HG02884 (cell line): ENCODE results near the gene EVX1.

Source experiments
- ATAC-seq: cut with Tn5 transposase; IDR thresholded peaks from one replicate; pipeline ENCODE4 v1.9.1; 2021; ENCODE audit warnings: mild to moderate bottlenecking, moderate library complexity; ENCODE audit not compliant: unreplicated experiment

The EVX1 gene

DNA sequence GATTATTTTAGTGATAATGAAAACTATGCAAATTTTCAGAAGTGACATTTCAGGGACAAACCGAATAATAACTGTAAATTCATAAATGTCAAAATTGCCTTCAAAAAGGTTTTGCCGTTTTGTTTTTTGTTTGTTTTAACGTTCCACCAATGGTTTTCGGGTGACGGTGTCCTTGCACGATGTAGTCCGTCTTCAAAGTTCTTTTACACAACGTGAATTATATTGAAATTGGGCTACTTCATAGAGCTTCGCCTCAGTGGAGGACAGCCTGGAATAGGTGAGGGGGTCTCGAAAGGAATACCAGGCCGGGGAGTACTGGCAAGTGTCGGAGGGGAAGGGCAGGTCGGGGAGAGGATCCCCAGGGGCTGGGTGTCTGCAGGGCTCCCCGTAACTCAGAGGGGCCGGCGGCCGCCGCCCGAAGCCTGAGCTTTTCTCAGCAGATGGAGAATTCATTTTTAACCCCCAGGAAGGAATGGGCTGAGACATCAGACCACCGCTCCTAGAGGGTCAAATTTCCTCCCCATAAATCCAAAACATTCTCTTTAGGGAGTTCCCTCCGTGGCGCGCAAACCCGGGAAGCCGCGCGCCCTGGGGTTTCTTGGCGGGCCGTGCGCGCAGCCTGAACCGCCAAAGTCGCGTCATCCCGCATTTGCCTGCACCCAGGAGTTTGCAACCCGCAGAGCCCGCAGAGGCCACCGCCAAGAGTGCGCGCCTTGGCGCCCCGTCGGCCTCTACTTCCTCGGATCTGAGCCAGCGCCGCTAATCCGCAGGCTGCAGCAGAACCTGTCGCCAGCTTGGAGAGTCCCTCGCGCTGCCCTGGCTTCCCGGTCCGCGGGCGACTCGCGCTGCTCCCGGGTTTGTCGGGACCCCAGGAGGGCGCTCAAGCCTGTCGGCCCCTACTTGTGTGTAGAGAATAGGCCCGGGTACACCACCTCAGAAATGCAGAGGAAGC lies 17.3 kb upstream of the EVX1 start:
- no peak for ATAC-seq

DNA sequence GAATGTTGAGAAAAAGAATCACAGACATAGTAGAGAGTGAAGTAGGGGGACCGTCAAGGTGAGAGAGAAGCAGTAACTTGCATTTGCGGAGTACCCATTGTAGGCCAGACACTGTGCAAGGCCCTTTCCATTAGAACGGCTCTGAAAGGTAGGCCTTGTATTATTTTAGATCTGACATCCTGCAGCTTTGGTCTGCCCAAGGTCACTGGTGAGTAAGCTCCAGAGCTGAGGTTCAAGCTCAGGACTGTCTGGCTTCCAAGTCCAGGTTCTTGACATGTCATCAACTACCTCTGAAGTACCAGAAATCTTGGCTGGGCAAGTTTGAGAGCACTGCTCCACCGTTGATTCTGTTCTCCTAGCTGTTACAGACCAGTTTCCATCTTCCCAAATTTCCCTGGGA lies 13.2 kb upstream of the EVX1 start:
- no peak for ATAC-seq

DNA sequence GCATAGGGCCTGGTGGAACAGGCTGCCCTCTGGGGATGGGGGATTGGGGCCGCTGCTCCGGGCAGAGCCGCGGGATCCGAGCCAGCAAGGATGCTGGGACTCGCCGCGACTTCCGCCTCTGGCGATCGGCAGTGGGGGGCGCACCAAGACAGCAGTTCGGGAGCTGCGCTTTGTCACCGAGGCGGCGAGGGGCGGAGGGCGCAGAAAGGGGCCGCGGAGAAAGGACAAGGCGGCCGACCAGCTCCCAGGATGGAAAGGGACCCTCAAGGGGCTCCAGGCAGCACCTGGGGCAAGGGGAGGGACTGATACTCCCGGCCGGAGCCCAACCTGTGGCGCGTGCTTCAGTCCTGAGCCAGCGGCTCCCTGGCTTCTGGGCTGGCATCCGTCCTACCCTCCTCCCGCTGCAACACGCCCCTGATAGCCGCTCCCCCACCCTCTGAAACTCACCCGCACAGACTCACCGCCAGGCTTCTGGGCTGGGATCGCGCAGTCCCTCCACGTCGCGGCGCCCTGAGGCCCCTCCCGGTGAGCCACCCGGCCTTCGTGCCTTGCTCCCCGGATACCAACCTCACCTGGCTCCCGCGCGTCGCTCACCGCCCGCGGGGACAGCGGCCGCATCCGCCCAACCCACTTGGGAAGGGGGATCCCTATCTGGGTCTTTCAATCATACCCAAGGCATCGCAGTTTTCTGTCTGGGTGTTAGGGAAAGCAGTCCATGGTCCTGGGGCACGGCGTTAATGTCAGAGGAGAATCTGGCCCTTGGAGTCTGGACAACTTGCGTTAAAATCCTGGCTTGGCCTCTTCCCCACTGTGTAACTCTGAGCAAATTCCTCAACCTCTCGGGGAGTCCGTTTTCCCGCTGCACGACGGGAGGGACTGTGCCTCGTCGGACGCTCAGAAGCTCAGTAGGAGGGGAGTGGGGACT lies 7.0 kb upstream of the EVX1 start:
- no peak for ATAC-seq

DNA sequence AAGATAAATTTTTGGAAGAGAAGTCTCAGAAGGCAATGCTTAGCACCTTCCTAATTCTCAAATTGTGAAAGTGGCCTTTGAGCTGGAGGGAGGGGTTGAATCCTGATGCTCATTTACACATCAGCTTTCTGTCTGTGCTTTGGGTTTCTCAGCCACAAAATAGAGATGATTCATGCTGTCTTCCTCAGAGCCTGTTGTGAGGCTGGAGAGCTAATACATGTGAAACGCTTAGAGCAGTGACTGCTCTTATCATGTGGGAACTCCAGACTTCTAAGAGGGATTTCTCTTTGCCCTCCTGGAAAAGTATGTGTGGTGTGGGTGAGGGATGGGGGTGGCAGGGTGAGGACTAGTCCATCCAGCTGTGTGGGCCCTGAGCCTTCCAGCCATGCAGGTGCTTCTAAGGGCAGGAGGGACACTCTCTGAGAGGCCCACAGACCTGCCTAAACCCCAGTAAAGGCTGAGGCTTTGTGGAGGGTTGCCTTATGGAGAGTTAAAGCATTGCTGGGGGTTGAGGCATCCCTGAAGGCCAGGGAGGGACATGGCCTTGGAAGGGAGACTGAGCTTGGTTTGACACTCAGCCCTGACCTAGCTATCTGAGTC lies 4.8 kb upstream of the EVX1 start:
- ATAC-seq, result no peak

DNA sequence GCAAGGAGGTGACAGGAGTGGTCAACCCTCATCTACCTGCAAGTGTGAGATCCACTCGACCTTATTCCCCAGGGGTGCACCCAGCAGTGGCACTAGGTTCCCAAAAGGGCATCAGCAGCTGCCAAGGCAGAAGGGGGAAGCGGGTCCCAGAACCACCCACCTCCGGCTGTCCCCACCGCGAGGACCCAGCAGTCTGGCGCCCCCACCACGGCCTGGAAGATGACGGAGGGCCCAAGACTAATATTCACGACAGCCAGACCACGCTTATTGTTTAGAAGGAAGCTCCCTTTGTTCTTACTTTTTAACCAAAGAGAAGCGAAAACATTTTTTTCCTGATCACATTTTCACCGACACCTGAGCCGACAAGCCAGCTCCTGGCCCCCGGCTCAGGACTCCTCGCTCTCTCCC lies 3.6 kb upstream of the EVX1 start:
- no peak for ATAC-seq

DNA sequence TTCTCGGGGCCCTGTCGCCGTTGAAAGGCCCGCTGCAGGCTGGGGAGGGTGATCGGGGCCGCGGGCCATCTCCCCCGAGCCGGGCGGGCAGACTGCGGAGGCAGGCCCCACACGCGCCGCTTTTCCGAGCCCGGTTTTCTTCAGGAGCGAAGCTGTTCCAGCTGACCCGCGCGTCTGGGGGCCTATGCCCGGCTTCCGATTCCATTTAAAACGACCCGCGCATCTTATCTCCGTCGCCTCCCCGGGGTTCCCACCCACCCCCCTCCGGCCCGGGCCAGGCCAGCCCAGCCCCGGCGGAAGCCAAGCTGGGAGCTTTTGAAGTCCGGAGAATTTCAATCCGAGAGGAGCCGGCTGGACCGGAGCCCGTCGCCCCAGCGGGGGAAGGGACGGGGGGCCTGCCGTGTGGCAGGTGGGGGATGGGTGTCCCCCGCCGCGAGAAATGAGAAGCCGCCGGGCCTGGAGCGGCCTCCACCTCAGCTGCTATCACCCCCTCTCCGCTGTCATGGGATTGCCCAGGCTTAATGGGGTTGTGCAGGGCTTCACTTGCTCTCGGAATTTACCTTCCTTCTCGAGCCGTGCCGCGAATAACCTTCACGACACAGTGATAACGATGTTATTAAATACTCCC lies 3.1 kb upstream of the EVX1 start:
- no peak for ATAC-seq

DNA sequence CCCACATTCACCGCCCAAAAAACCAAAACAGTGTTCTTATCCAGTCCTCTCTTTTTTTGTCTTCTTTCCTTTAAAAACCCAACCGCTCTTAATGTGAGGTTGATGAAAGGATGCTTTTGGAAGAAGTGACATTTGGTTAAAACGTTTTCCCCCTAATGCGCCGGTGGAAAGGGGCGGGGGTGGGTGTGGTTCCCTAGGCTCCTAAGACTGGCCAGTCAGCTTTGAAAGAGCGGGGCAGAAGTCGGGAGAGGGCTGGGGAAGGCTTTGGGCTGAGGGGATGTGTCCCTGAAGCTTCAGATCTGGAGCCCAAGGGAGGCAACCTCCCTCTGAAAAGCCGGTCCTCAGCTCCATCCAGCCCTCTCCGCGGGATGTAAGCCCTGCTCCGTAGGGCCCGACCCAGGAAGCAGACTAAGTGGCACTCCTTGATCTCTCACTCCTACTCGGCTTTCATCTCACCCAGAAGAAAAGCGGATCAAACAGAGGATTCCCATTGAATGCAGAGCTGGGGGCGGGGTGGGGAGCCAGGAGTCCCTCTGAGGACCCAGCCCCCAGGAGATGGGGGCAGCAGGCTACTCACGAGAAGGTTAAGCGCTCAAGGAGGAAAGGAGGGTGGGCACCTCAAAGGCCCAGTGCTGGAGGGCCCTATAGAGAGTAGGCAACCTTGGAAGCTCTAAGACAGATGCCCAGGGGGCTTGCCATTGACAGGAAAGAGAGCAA lies 2.4 kb upstream of the EVX1 start:
- ATAC-seq, result no peak

DNA sequence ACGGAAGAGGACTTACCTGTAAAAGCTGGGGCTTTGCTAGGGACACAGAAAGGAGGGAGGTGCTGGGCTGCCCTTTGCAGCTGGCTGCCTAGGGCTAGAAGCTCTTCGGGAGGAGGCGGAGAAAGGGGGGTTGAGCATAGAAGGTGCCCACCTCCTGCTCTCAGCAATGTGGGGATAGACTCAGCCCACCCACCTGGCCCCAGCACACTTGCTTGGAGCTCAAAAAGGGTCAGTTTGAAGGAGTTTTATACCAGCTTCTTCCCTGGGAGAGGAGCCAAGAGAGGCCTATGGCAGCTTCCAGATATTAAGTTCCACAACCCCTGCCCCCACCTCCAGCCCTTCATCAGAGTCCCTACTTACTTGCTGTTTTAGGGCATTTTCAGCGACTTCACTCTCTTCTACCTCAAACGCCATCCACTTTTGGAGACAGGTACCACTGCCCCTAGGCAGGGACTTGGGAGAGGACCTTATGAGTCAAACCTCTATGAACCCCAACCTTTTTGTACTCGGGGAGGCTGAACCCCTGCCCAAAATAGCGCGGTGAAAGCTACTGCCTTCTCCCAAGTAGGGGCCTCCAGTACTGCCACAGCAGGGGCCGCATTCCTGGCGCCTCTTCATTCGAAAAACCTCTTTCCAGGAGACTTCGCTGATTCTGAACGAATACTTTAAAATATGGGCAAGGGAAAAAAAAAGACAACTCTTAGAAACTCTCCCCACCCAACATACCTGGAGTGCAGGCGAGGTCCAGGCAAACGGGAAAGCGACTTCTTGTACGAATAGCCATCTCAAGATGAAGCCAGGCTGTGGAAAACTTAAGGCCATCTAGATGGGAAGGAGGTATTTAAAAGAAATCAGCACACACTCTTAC lies 1.2 kb upstream of the EVX1 start:
- no peak for ATAC-seq

DNA sequence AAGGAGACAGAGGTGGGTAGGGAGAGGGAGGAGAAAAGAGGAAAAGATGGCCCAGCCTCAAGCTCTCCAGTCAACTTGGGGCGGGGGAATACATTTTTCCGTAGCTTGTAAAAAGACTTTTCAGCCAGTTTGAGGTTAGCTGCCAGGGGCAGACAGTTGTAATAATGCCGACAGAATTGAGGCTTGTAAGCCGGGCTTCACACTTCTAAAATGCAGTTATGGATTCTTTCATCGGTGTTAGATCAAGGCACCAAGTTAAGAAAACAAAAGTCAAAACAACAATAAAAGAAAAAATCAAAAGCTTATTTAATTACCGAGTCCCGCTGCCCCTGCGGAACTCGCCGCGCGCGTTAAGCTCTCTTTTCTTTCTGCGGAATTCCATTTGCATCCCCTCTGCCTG lies 448 bp upstream of the EVX1 start:
- ATAC-seq, result no peak

DNA sequence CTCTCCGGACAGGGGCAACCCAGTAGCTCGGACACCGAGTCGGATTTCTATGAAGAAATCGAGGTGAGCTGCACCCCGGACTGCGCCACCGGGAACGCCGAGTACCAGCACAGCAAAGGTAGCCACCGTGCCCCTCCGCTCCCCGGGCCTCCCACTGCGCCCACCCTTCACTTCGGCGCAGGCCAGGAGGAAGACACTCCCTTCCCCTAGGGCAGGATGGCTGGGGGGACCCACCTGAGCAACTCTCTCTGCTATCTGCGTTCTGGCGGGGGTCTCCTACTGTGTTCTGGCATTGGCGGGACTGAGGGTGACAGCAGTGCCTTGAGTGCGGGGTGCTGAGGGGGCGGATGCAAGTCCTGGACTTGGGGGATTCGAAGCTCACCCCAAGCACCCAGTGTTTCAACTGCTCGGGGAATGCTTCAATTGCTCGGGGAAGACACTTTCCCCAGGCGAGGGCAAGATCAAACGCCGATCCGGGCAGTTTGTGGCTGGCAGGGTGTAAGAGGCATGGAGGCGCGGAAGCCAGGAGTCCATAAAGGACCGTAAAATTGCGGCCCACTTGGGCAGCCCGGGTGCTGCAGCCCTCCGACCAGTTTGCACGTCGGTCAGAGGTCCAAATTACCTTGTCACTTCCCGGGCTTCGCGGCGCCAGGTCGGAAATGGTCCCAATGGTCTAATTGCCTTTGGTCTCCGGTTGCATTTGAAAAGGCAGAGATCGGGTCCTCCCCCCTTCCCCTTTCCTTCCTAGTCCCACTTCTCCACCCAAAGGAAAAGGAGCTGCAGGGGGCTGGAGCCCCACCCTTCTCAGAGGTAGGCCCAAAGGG lies 950 bp downstream of the EVX1 start:
- no peak for ATAC-seq

DNA sequence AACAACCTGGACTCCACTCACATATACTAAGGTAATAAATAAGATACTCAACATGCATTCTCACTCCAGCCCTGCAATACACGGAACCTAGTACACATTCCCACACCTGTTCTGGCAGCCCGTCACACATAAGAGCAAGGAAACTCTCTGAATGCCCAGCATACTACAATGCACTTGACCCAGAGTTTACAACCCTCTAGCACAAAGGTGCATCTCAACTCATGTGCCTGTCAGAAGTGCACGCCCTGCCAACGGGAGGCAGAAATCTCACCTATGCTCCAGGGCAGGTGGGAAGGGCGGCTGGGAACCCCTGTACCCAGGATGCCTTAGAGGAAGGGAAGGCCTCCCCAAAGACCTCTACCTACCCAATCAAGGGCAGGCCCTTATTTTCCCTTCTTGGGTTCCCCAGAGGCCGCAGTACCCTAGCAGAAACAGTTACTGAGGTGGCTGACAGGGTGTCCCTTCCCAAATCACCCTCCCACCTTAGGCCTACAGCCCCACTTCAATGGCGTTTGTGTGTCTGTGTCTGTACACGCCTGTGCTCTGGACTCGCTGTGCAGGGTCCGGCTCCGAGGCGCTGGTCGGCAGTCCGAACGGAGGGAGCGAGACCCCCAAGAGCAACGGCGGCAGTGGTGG lies 2.0 kb downstream of the EVX1 start:
- ATAC-seq, result no peak

DNA sequence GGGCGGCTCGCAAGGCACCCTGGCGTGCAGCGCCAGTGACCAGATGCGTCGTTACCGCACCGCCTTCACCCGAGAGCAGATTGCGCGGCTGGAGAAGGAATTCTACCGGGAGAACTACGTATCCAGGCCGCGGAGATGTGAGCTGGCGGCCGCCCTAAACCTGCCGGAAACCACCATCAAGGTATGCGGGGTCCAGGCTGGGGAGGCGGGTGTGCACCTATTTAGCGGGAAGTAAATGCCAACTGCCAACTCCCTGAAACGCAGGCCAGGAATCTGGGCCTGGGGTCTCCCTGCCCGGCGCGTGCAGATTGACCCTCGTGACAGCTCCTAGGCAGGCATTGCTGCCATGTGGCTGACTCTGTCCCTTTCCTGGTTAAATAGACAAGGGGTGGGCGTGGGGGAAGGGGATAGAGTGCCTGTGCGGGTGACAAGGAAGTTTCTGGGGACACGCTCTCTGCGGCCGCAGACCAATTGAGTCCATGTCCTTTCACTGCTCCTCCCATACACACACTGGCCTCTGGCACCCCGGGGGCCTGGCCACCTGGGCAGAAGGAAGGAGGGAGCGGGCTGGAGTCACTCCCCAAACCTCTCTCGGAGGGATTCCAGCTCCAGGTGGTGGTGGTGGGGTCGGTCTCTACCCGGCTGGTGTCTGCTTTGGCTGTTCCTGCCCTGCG lies 2.7 kb downstream of the EVX1 start:
- no peak for ATAC-seq

DNA sequence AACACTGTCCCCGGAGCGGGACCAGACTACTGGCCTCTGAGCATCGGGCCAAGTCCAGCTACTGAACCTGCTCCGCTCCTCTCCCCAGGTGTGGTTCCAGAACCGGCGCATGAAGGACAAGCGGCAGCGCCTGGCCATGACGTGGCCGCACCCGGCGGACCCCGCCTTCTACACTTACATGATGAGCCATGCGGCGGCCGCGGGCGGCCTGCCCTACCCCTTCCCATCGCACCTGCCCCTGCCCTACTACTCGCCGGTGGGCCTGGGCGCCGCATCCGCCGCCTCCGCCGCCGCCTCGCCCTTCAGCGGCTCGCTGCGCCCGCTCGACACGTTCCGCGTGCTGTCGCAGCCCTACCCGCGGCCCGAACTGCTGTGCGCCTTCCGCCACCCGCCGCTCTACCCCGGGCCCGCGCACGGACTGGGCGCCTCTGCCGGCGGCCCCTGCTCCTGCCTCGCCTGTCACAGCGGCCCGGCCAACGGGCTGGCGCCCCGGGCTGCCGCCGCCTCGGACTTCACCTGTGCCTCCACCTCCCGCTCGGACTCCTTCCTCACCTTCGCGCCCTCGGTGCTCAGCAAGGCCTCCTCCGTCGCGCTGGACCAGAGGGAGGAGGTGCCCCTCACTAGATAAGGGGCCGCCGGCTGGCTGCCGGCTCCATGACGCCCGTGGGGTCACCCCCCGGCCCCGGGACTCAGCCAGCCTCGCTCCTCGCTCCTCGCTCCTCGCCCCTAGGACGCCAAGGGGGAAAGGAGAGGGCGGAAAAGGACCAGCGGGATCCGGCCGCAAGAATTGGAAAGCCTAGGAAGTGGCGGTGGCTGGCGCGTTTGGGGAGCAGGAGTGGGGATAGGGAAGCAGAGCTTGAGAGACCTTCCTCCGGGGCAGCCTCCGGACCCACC lies 3.4 kb downstream of the EVX1 start:
- no peak for ATAC-seq

DNA sequence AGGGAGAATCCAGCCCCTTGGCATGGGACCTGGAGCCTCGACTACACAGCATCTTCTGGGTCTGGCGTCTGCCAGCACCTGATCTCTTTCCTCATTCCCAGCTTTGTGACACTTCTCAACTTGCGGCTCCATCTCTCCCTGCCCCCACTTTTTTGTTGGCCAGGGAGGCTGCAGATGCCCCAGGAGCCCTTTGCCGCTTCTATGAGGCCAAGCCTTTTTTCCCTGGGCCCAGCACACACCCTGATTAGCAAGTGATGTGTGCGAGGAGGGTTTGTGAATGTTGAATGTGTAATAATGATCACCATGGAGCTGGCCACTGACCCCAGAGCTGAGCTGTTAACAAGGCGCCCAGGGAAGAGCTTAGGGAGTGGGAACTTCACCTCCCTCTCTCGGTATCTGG lies 4.4 kb downstream of the EVX1 start:
- ATAC-seq, result no peak

DNA sequence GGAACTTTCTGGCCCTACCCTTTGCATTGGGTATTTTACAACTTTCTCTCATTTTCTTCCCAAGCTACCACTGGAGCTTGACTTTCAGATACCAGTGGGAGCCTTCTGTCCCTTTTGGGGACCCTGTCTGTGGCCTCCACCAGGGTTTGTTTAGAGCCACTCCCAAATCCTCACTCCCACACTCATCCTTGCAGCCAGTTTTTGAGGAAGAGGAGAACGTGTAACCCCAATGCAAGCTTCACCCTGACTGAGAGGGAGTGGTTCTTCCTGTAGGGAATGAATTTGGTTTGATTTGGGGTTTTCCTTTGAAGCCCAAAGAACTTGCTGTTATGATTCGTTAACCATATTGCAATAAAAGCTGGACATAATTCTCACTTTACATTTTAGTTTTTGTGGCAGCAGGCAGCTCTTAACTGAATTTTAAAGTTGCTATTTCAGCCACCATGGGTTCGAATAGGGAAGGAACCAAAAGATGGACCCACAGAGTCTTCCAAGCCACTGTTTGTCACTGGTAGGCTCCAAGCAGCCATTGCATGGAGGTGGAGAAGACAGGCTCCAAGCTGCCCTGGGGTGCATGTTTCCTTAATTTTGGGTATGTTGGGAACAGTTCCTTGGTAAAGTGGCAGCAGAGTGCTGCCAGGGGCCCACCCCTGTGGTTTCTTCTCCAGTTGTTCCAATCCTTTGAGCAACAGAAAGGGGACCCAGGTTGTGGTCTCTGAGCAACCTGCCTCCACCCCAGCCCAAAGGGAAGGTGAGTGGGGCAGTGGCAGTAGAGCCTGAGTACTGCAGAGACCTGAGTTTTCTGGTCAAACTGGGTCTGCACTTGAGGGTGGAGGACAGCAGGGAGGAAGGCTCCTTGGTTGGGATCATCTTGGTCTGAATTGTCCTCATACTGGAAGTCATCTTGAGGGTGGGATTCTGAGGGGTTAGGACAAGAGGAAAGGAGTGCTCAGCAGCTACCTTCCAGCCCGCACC lies 5.1 kb downstream of the EVX1 start:
- no peak for ATAC-seq
